Neutrophil (primary cell): ENCODE results near the gene ME3.

Experiments
- H3K27ac ChIP-seq: fragments of 200-600 bp; sonication (generic); 2 replicates; pipeline ENCODE4 v1.5.1; 2016; ENCODE audit warnings: mild to moderate bottlenecking, moderate library complexity
- H3K27me3 ChIP-seq: fragments of 200-600 bp; sonication (generic); 2 replicates; pipeline ENCODE4 v1.6.0; 2016; ENCODE audit warnings: mild to moderate bottlenecking
- H3K36me3 ChIP-seq: fragments of 200-600 bp; sonication (generic); 2 replicates; pipeline ENCODE4 v1.5.1; 2017
- H3K4me1 ChIP-seq, 2 experiments: fragments of 200-600 bp in 1 of 2; sonication (generic) in 1 of 2; 1 replicate in 1 of 2; 2 replicates in 1 of 2; pipeline versions ENCODE4 v1.5.1 to v1.6.1; 2013 to 2016; ENCODE audit warnings: low read depth in 1 of 2, low read length in 1 of 2, mild to moderate bottlenecking in 1 of 2, moderate library complexity in 1 of 2; ENCODE audit not compliant: control insufficient read depth in 1 of 2, insufficient read depth in 1 of 2
- H3K4me3 ChIP-seq, 2 experiments: fragments of 200-600 bp in 1 of 2; sonication (generic) in 1 of 2; 1 replicate in 1 of 2; 2 replicates in 1 of 2; pipeline ENCODE4 v1.5.1; 2013 to 2016; ENCODE audit warnings: low read depth in 1 of 2, low read length in 1 of 2, mild to moderate bottlenecking in 1 of 2, moderate library complexity in 1 of 2
- H3K9me3 ChIP-seq: fragments of 200-600 bp; sonication (generic); 2 replicates; pipeline ENCODE4 v1.5.1; 2016
- CTCF ChIP-seq: fragments of 200-600 bp; sonication (generic); IDR thresholded peaks from 2 replicates; pipeline ENCODE4 v1.5.1; 2016; ENCODE audit warnings: antibody characterized with exemption

Gene ME3

GRCh38 chr11:86718521-86718920, 46.1 kb upstream of the ME3 start:
- Histone ChIP-seq H3K4me3 (no peak overlapping the region), H3K4me1 (no peaks in the 10 kb centered on the region), H3K27me3 (no peaks in the 10 kb centered on the region), H3K36me3 (no peaks in the 10 kb centered on the region), H3K9me3 (no peaks in the 10 kb centered on the region), H3K27ac (no peak overlapping the region)
- no peak for TF ChIP-seq CTCF

- Histone ChIP-seq H3K9me3 (no peaks in the 10 kb centered on the region), H3K27ac (no peak overlapping the region), H3K36me3 (no peaks in the 10 kb centered on the region), H3K27me3 (no peaks in the 10 kb centered on the region), H3K4me1 (no peaks in the 10 kb centered on the region), H3K4me3 (no peak overlapping the region)
- TF ChIP-seq CTCF, result no peak
Measured at GRCh38 chr11:86717817-86718501, 45.5 kb upstream of the ME3 start.

- TF ChIP-seq CTCF, result no peak
- no peaks in the 10 kb centered on the region for H3K4me1 ChIP-seq
Measured at GRCh38 chr11:86715611-86716010, 43.2 kb upstream of the ME3 start.

GRCh38 chr11:86713552-86713951, 41.1 kb upstream of the ME3 start:
- no peaks in the 10 kb centered on the region for H3K4me1 ChIP-seq
- H3K36me3 ChIP-seq, result no peaks in the 10 kb centered on the region
- H3K9me3 ChIP-seq, result no peaks in the 10 kb centered on the region
- H3K4me3 ChIP-seq, result no peak overlapping the region
- H3K27ac ChIP-seq, result no peak overlapping the region
- TF ChIP-seq CTCF, result no peak
- H3K27me3 ChIP-seq, result no peaks in the 10 kb centered on the region

More at GRCh38 chr11:86715611-86716010, 43.2 kb upstream of the ME3 start:
- Histone ChIP-seq H3K4me3 (no peak overlapping the region), H3K36me3 (no peaks in the 10 kb centered on the region), H3K9me3 (no peaks in the 10 kb centered on the region), H3K27ac (no peak overlapping the region), H3K27me3 (no peaks in the 10 kb centered on the region)

GRCh38 chr11:86710936-86711335, 38.5 kb upstream of the ME3 start:
- no peaks in the 10 kb centered on the region for H3K4me1 ChIP-seq
- H3K4me3 ChIP-seq, result no peak overlapping the region
- no peaks in the 10 kb centered on the region for H3K36me3 ChIP-seq
- TF ChIP-seq CTCF, result no peak
- no peak overlapping the region for H3K27ac ChIP-seq
- no peaks in the 10 kb centered on the region for H3K27me3 ChIP-seq
- no peaks in the 10 kb centered on the region for H3K9me3 ChIP-seq
